ENCODE measurements around the gene MCOLN2.

GRCh38 chr1:84960371-84960770 is 36.5 kb downstream of the MCOLN2 start:
- TF ChIP-seq, protein P1, sequence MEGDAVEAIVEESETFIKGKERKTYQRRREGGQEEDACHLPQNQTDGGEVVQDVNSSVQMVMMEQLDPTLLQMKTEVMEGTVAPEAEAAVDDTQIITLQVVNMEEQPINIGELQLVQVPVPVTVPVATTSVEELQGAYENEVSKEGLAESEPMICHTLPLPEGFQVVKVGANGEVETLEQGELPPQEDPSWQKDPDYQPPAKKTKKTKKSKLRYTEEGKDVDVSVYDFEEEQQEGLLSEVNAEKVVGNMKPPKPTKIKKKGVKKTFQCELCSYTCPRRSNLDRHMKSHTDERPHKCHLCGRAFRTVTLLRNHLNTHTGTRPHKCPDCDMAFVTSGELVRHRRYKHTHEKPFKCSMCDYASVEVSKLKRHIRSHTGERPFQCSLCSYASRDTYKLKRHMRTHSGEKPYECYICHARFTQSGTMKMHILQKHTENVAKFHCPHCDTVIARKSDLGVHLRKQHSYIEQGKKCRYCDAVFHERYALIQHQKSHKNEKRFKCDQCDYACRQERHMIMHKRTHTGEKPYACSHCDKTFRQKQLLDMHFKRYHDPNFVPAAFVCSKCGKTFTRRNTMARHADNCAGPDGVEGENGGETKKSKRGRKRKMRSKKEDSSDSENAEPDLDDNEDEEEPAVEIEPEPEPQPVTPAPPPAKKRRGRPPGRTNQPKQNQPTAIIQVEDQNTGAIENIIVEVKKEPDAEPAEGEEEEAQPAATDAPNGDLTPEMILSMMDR (conservative IDR thresholded peaks at IDR 0.05), result no peak
- TF ChIP-seq EZH2 (IDR thresholded peaks at IDR 0.05; ENCODE audit: low read depth), result no peak

Data from PC-9 (cell line).